GM12874 (cell line): ENCODE data around the gene GLI1.

Experiments
- TF ChIP-seq, protein P1 (sequence below): IDR thresholded peaks from 2 replicates; pipeline ENCODE4 v1.5.1; 2011; ENCODE audit warnings: low read depth, mild to moderate bottlenecking, control low read depth, low read length, moderate library complexity; ENCODE audit not compliant: insufficient read depth

The GLI1 gene

DNA sequence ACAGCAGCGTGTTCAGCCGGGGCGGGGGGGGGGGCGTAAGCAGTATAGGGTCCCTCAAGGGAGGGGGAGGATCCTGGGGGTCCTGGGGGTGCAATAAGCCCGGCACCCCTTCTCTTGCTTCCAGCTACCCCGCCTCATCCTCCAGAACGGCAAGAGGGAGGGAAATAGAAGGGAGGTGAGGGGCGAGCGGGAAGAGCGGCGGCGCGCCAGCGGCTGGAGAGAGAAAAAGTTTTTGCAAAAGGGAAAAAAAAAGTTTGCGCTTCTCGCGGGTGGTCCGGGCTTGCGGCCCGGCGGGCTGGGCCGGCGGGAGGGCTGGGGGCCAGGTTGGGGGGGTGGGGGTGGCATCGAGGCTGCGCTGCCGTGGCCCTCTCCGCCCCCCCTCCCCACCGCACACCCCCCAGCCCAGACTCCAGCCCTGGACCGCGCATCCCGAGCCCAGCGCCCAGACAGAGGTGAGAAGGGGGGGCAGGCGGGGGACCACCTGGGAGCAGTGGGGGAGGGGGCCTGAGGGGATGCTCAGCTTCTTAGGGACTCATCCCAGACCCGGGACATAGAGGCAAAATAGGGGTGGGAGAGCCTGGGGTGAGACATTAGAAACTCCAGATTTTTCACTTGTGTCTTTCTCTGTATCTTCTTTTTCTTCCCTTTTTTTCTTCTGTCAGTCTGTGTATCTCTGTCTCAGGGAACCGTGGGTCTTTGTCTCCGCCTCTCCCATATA is at the start of gene GLI1:
GLI1 (plus strand) TSS at position 36 of the 718 bp plus-strand sequence. CDS start 3,907 bp downstream, outside the sequence.
- TF ChIP-seq, protein P1, sequence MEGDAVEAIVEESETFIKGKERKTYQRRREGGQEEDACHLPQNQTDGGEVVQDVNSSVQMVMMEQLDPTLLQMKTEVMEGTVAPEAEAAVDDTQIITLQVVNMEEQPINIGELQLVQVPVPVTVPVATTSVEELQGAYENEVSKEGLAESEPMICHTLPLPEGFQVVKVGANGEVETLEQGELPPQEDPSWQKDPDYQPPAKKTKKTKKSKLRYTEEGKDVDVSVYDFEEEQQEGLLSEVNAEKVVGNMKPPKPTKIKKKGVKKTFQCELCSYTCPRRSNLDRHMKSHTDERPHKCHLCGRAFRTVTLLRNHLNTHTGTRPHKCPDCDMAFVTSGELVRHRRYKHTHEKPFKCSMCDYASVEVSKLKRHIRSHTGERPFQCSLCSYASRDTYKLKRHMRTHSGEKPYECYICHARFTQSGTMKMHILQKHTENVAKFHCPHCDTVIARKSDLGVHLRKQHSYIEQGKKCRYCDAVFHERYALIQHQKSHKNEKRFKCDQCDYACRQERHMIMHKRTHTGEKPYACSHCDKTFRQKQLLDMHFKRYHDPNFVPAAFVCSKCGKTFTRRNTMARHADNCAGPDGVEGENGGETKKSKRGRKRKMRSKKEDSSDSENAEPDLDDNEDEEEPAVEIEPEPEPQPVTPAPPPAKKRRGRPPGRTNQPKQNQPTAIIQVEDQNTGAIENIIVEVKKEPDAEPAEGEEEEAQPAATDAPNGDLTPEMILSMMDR = no peak

DNA sequence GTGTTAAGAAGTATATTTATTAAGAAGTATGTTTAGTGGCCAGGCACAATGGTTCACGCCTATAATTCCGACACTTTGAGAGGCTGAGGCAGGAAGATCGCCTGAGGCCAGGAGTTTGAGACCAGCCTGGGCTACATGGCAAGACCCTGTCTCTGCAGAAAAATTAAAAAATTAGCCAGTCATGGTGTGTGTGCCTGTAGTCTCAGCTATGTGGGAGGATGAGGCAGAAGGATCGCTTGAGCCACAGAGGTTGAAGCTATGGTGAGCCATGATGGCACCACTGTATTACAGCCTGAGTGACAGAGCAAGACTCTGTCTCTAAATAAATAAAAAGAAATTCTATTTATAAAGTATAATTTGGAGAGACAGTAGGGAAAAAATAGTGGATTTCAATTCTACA is 49.1 kb upstream of the GLI1 start:
- TF ChIP-seq, protein P1 = no peak

DNA sequence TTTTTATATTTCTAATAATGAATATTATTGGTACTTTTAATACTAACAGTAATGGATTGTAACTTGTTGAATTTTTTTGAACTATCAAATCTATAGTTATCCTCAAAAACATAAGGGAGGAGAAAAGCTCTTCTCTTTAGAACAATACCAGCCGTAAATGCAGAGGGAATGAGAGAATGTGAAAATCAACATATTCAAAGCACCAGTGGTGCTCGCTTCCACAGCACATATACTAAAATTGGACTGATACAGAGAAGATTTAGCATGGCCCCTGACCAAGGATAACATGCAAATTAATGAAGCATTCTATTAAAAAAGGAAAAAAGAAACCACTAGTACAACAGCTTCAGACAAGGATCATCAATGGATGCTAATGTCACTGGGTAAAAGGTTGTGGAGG is 44.5 kb upstream of the GLI1 start:
- TF ChIP-seq, protein P1 = no peak

DNA sequence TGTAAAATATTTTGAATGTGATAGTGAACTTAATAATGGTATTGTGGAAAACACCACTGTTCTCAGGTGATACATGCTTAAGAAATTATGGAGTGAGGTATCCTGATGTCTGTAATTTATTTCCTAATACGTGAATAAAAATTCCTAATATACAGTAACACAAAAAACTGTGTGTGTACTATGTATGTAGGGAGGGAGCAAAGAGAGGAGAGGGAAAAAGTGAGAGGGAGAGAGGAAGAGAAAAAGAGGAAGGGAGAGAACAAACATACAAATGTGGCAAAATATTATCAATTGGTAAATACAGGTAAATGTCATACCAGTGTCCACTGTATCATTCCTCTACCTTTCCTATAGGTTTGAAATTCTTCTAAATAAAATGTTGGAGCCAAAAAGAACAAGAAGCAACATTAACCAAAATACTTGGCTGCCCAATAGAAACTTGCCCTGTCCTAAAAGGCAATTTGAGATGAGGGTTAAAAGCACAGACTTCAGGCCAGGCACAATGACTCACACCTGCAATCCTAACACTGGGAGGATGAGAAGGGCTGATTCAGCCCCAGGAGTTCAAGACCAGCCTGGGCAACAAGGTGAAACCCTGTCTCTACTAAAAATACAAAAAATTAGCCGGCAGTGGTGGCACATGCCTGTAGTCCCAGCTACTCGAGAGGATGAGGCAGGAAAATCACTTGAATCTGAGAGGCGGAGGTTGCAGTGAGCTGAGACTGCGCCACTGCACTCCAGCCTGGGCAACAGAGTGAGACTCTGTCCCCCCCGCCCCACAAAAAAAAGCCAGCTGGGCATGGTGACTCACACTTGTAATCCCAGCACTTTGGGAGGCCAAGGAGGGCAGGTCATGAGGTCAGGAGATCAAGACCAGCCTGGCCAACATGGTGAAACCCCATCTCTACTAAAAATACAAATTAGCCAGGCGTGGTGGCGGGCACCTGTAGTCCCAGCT is 43.3 kb upstream of the GLI1 start:
- TF ChIP-seq, protein P1 = no peak

DNA sequence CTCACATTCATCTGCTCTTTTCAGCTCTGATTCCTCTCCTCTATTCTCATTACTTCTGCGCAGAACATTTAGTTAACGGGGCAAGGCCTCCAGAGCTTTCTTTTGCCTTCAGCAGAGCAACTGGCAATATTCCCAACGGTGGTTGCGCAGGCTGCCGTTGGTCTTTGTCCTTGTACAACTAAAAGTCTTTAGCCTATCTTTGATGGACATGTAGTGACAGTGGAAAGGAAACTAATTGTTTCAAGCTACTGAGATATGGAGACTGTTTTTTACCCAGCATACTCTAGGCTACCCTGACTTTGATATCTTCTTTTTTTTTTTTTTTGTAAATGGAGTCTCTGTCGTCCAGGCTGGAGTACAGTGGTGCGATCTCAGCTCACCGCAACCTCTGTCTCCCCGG is 41.3 kb upstream of the GLI1 start:
- TF ChIP-seq, protein P1 = no peak

DNA sequence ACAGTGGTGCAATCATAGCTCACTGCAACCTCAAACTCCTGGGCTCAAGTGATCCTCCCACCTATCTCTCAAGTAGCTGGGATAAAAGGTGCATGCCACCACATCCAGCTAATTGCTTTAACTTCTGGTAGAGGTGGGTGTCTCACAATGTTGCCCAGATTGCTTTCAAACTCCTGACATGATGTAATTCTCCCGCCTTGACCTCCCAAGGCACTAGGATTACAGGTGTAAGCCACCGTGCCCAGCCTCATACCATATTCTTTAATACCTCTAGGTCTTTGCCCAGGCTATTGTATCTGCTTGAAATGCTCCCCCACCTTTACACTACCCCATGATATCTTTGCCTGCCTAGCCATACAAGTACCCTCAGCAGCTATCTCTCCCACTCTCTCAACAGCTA is 40.1 kb upstream of the GLI1 start:
- TF ChIP-seq, protein P1 = no peak

DNA sequence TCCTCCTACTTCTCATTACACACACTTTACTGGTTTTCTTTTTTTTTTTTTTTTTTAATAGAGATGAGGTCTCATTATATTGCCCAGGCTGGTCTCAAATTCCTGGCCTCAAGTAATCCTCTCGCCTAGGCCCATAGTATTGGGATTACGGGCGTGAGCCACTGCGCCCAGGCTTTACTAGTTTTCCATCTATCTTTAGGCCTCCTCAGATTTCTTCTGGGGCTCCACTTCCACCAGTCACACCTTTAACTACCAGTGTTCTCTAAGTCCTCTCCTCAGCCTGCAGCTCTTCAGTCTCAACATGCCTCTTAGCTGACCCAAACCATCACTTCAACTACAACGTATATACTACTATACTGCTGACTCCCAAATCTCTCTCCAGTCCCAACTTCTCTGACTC is 39.1 kb upstream of the GLI1 start:
- TF ChIP-seq, protein P1 = no peak
